ENCODE results near the gene SLAMF6. TPM values are rescaled to one million over a fixed set of nuclear protein-coding genes. Genes with fewer than 3 reads are reported as not detected.
"Not testable (repeated sequence)": the region's sequence is repeated elsewhere in the genome, so short reads cannot be mapped to it uniquely, and the experiment has no call there.

SLAMF6 gene
- total RNA-seq, 6 experiments from 2014 or later = 0.26 to 1.1 (median 0.69) TPM

- intact Hi-C loops (cut with DNase I) = no loop called here
- H3K4me1 ChIP-seq = peaks cover 0 to 45% (median 23%) of the 10 kb centered on the region in 4 donors
- TF ChIP-seq CTCF (IDR thresholded peaks at IDR 0.05) = no peak
- TF ChIP-seq POLR2A (IDR thresholded peaks at IDR 0.05) = no peak
- H3K4me3 ChIP-seq = no peak overlapping the region
- peaks cover 0 to 10% (median under 1%) of the 10 kb centered on the region in 4 donors for H3K9me3 ChIP-seq
- ATAC-seq = no peak
- 94% methylated on average over 8 of the region's 8 CpGs for WGBS (ENCODE audit: insufficient coverage, low coverage, low lambda C conversion rate, missing lambda C conversion rate)
- no peak overlapping the region for H3K27ac ChIP-seq
- no peaks in the 10 kb centered on the region for H3K27me3 ChIP-seq
- H3K36me3 ChIP-seq = no peaks in the 10 kb centered on the region
- no peak for DNase-seq
These were observed 14.9 kb upstream of the SLAMF6 start for GRCh38 chr1:160537714-160538665.

GRCh38 chr1:160534823-160535605, 12.0 kb upstream of the SLAMF6 start:
- H3K27me3 ChIP-seq = no peaks in the 10 kb centered on the region
- H3K4me1 ChIP-seq = peaks cover 0 to 16% (median 9%) of the 10 kb centered on the region in 4 donors
- no peak for DNase-seq
- H3K4me3 ChIP-seq = no peak overlapping the region
- ATAC-seq = no peak
- intact Hi-C loops (cut with DNase I) = no loop called here
- no peak overlapping the region for H3K27ac ChIP-seq
- 69% methylated on average over 3 of the region's 3 CpGs for WGBS (ENCODE audit: insufficient coverage, low coverage, low lambda C conversion rate, missing lambda C conversion rate)
- TF ChIP-seq CTCF (IDR thresholded peaks at IDR 0.05) = no peak
- TF ChIP-seq POLR2A (IDR thresholded peaks at IDR 0.05) = no peak
- peaks cover 0 to 10% (median under 1%) of the 10 kb centered on the region in 4 donors for H3K9me3 ChIP-seq
- no peaks in the 10 kb centered on the region for H3K36me3 ChIP-seq

GRCh38 chr1:160532557-160532813, 9.4 kb upstream of the SLAMF6 start:
- H3K9me3 ChIP-seq; H3K4me3 ChIP-seq; H3K27ac ChIP-seq; intact Hi-C loops (cut with DNase I); H3K27me3 ChIP-seq; H3K4me1 ChIP-seq; H3K36me3 ChIP-seq; DNase-seq; ATAC-seq: not testable (repeated sequence)
- WGBS (ENCODE audit: insufficient coverage, low coverage, low lambda C conversion rate, missing lambda C conversion rate) = no CpG with 5 or more reads among the region's 5 CpGs

DNA sequence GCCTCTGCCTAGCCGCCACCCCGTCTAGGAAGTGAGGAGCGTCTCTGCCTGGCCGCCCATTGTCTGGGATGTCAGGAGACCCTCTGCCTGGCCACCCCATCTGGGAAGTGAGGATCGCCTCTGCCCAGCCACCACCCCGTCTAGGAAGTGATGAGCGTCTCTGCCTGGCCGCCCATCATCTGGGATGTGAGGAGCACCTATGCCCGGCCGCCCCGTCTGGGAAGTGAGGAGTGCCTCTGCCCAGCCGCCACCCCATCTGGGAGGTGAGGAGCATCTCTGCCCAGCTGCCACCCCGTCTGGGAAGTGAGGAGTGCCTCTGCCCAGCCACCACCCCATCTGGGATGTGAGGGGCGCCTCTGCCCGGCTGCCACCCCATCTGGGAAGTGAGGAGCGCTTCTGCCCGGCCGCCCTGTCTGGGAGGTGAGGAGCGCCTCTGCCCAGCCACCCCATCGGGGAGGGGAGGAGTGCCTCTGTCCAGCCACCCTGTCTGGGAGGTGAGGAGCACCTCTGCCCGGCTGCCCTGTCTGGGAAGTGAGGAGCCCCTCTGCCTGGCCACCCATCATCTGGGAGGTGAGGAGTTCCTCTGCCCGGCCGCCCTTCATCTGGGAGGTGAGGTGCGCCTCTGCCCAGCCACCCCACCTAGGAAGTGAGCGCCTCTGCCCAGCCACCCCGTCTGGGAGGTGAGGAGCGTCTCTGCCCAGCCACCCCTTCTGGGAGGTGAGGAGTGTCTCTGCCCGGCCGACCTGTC, 8.9 kb upstream of the SLAMF6 start:
- ATAC-seq; H3K4me3 ChIP-seq; DNase-seq; H3K9me3 ChIP-seq; intact Hi-C loops (cut with DNase I); H3K36me3 ChIP-seq; H3K27me3 ChIP-seq; H3K4me1 ChIP-seq; H3K27ac ChIP-seq: not testable (repeated sequence)
- no CpG with 5 or more reads among the region's 29 CpGs for WGBS (ENCODE audit: insufficient coverage, low coverage, low lambda C conversion rate, missing lambda C conversion rate)

- H3K9me3 ChIP-seq; H3K4me3 ChIP-seq; H3K27ac ChIP-seq; ATAC-seq; intact Hi-C loops (cut with DNase I); DNase-seq; H3K27me3 ChIP-seq; H3K36me3 ChIP-seq; H3K4me1 ChIP-seq: not testable (repeated sequence)
- 40% methylated on average over 3 of the region's 7 CpGs for WGBS (ENCODE audit: insufficient coverage, low coverage, low lambda C conversion rate, missing lambda C conversion rate)
These were observed 6.4 kb upstream of the SLAMF6 start for GRCh38 chr1:160529401-160529952.

DNA sequence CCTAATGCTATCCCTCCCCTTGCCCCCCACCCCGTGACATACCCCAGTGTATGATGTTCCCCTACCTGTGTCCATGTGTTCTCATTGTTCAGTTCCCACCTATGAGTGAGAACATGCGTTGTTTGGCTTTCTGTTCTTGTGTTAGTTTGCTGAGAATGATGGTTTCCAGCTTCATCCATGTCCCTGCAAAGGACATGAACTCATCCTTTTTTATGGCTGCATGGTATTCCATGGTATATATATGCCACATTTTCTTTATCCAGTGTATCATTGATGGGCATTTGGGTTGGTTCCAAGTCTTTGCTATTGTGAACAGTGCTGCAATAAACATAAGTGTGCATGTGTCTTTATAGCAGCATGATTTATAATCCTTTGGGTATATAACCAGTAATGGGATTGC, 734 bp upstream of the SLAMF6 start:
- H3K36me3 ChIP-seq; H3K27ac ChIP-seq; H3K4me3 ChIP-seq; H3K9me3 ChIP-seq; H3K4me1 ChIP-seq; DNase-seq; intact Hi-C loops (cut with DNase I); ATAC-seq; H3K27me3 ChIP-seq: not testable (repeated sequence)
- 80% methylated on average over 2 of the region's 2 CpGs for WGBS (ENCODE audit: insufficient coverage, low coverage, low lambda C conversion rate, missing lambda C conversion rate)

All from right lobe of liver (tissue), 6 donors.